Activated naive CD4-positive, alpha-beta T cell treated with anti-CD3 and anti-CD28 coated beads, Interleukin-2, amount 10 ng/mL, durations not matched to agents 7 days and 5 days (primary cell): ENCODE results near the gene GALNT10.
A peak's percentile ranks its signal among the peaks of the same experiment; 100 is the strongest.
"Not testable (repeated sequence)": the region's sequence is repeated elsewhere in the genome, so short reads cannot be mapped to it uniquely, and the experiment has no call there.

Source experiments
- CTCF ChIA-PET: fragments of 350-600 bp; sonication (Branson Sonifier 250); formaldehyde crosslinking; loops from one replicate; lab custom pipeline; 2021; ENCODE audit warnings: antibody characterized with exemption; lab: Charles Lee
- DNase-seq: peaks from one replicate; pipeline ENCODE4 v3.0.0-alpha.2; 2020
- H3K27ac Mint-ChIP-seq: one replicate; pipeline ENCODE4 v1.8.0; 2021; ENCODE audit warnings: mild to moderate bottlenecking, moderate library complexity, mixed read lengths
- H3K27me3 Mint-ChIP-seq: one replicate; pipeline ENCODE4 v1.8.0; 2021; ENCODE audit warnings: mild to moderate bottlenecking, mixed read lengths
- H3K36me3 Mint-ChIP-seq: one replicate; pipeline ENCODE4 v1.8.0; 2021; ENCODE audit warnings: mixed read lengths
- H3K4me1 Mint-ChIP-seq: one replicate; pipeline ENCODE4 v1.8.0; 2021; ENCODE audit warnings: mixed read lengths
- H3K4me3 Mint-ChIP-seq: one replicate; pipeline ENCODE4 v1.8.0; 2021; ENCODE audit warnings: mild to moderate bottlenecking, moderate library complexity, mixed read lengths
- H3K9me3 Mint-ChIP-seq: one replicate; pipeline ENCODE4 v1.8.0; 2021; ENCODE audit warnings: mixed read lengths

The GALNT10 gene

GRCh38 chr5:154190595-154191304 is at the start of gene GALNT10:
GALNT10 (plus strand) TSS chr5:154190733; CDS start chr5:154190867, 134 bp downstream.
- peaks cover 7% of the 10 kb centered on the region for H3K36me3 Mint-ChIP-seq
- peak within 1 kb of the TSS; percentile 92 for H3K4me3 Mint-ChIP-seq
- peak; percentile 69 for DNase-seq
- peaks cover 37% of the 10 kb centered on the region for H3K4me1 Mint-ChIP-seq
- no peaks in the 10 kb centered on the region for H3K9me3 Mint-ChIP-seq
- H3K27me3 Mint-ChIP-seq, result peaks cover 13% of the 10 kb centered on the region
- CTCF ChIA-PET, result interaction anchor here (1.0 to 7.6 kb wide), 9 partner anchors 10 to 215 kb away, joined by 3 to 54 read pairs (median 14); no protein-coding TSS in a partner anchor
- H3K27ac Mint-ChIP-seq, result peak within 1 kb of the TSS; percentile 90

GRCh38 chr5:154141745-154142221 is 48.8 kb upstream of the GALNT10 start:
- H3K27ac Mint-ChIP-seq, result no peak overlapping the region
- H3K4me1 Mint-ChIP-seq, result no peaks in the 10 kb centered on the region
- DNase-seq, result no peak
- H3K27me3 Mint-ChIP-seq, result peaks cover 27% of the 10 kb centered on the region
- no peaks in the 10 kb centered on the region for H3K36me3 Mint-ChIP-seq
- CTCF ChIA-PET, result interaction anchor here (1.7 kb wide), 1 partner anchor 16 kb away, joined by 4 read pairs; no protein-coding TSS in a partner anchor
- H3K4me3 Mint-ChIP-seq, result no peak overlapping the region
- H3K9me3 Mint-ChIP-seq, result no peaks in the 10 kb centered on the region

- H3K4me3 Mint-ChIP-seq, result no peak overlapping the region
- no peaks in the 10 kb centered on the region for H3K36me3 Mint-ChIP-seq
- DNase-seq, result no peak
- H3K27ac Mint-ChIP-seq, result no peak overlapping the region
- CTCF ChIA-PET, result no interaction called here
- H3K9me3 Mint-ChIP-seq, result no peaks in the 10 kb centered on the region
- peaks cover 27% of the 10 kb centered on the region for H3K27me3 Mint-ChIP-seq
- no peaks in the 10 kb centered on the region for H3K4me1 Mint-ChIP-seq
Observed at GRCh38 chr5:154143211-154143641, 47.3 kb upstream of the GALNT10 start.

GRCh38 chr5:154145268-154145667 is 45.3 kb upstream of the GALNT10 start:
- Mint-ChIP-seq H3K27me3 (peaks cover 25% of the 10 kb centered on the region), H3K9me3 (no peaks in the 10 kb centered on the region), H3K36me3 (no peaks in the 10 kb centered on the region), H3K4me3 (no peak overlapping the region), H3K27ac (no peak overlapping the region), H3K4me1 (no peaks in the 10 kb centered on the region)
- no peak for DNase-seq
- CTCF ChIA-PET, result interaction anchor here (0.6 kb wide), 1 partner anchor 29 kb away, joined by 3 read pairs; no protein-coding TSS in a partner anchor

GRCh38 chr5:154146409-154146808 is 44.1 kb upstream of the GALNT10 start:
- no peak overlapping the region for H3K27ac Mint-ChIP-seq
- no peak for DNase-seq
- H3K9me3 Mint-ChIP-seq, result no peaks in the 10 kb centered on the region
- H3K36me3 Mint-ChIP-seq, result no peaks in the 10 kb centered on the region
- CTCF ChIA-PET, result no interaction called here
- no peak overlapping the region for H3K4me3 Mint-ChIP-seq
- H3K4me1 Mint-ChIP-seq, result no peaks in the 10 kb centered on the region
- peaks cover 14% of the 10 kb centered on the region for H3K27me3 Mint-ChIP-seq

- no peak overlapping the region for H3K4me3 Mint-ChIP-seq
- peaks cover 7% of the 10 kb centered on the region for H3K27me3 Mint-ChIP-seq
- no peaks in the 10 kb centered on the region for H3K9me3 Mint-ChIP-seq
- CTCF ChIA-PET, result no interaction called here
- DNase-seq, result no peak
- no peaks in the 10 kb centered on the region for H3K4me1 Mint-ChIP-seq
- no peaks in the 10 kb centered on the region for H3K36me3 Mint-ChIP-seq
- no peak overlapping the region for H3K27ac Mint-ChIP-seq
Observed at GRCh38 chr5:154147666-154148065, 42.9 kb upstream of the GALNT10 start.

- not testable (repeated sequence) for H3K4me1 Mint-ChIP-seq, H3K9me3 Mint-ChIP-seq, H3K36me3 Mint-ChIP-seq, H3K27ac Mint-ChIP-seq, DNase-seq, H3K4me3 Mint-ChIP-seq
- H3K27me3 Mint-ChIP-seq, result peaks cover 13% of the 10 kb centered on the region
- CTCF ChIA-PET, result interaction anchor here (0.6 kb wide), 1 partner anchor 11 kb away, joined by 4 read pairs; no protein-coding TSS in a partner anchor
Observed at GRCh38 chr5:154150471-154150870, 40.1 kb upstream of the GALNT10 start.

GRCh38 chr5:154157483-154158378 is 32.8 kb upstream of the GALNT10 start:
- no peak overlapping the region for H3K27ac Mint-ChIP-seq
- peak; percentile 33 for DNase-seq
- CTCF ChIA-PET, result interaction anchor here (1.0 to 2.5 kb wide), 6 partner anchors 14 to 85 kb away, joined by 3 to 12 read pairs (median 5); no protein-coding TSS in a partner anchor
- peaks cover 54% of the 10 kb centered on the region for H3K27me3 Mint-ChIP-seq
- no peaks in the 10 kb centered on the region for H3K9me3 Mint-ChIP-seq
- no peaks in the 10 kb centered on the region for H3K4me1 Mint-ChIP-seq
- no peak overlapping the region for H3K4me3 Mint-ChIP-seq
- no peaks in the 10 kb centered on the region for H3K36me3 Mint-ChIP-seq

- Mint-ChIP-seq H3K4me3 (no peak overlapping the region), H3K4me1 (no peaks in the 10 kb centered on the region), H3K27me3 (peaks cover 51% of the 10 kb centered on the region), H3K9me3 (no peaks in the 10 kb centered on the region), H3K36me3 (no peaks in the 10 kb centered on the region), H3K27ac (no peak overlapping the region)
- CTCF ChIA-PET, result interaction anchor here (0.8 to 2.5 kb wide), 6 partner anchors 14 to 184 kb away, joined by 3 to 9 read pairs (median 4); no protein-coding TSS in a partner anchor
- DNase-seq, result no peak
Observed at GRCh38 chr5:154158379-154158737, 32.2 kb upstream of the GALNT10 start.

GRCh38 chr5:154159343-154159742 is 31.2 kb upstream of the GALNT10 start:
- Mint-ChIP-seq H3K27me3 (peaks cover 57% of the 10 kb centered on the region), H3K27ac (no peak overlapping the region), H3K4me3 (no peak overlapping the region), H3K4me1 (no peaks in the 10 kb centered on the region), H3K36me3 (no peaks in the 10 kb centered on the region), H3K9me3 (no peaks in the 10 kb centered on the region)
- DNase-seq, result no peak
- CTCF ChIA-PET, result interaction anchor here (1.8 kb wide), 1 partner anchor 87 kb away, joined by 9 read pairs; no protein-coding TSS in a partner anchor

- no peak overlapping the region for H3K27ac Mint-ChIP-seq
- CTCF ChIA-PET, result interaction anchor here (1.0 kb wide), 1 partner anchor 90 kb away, joined by 3 read pairs; no protein-coding TSS in a partner anchor
Observed at GRCh38 chr5:154162539-154163151, 27.9 kb upstream of the GALNT10 start.

GRCh38 chr5:154163327-154164248 is 26.9 kb upstream of the GALNT10 start:
- DNase-seq, result no peak
- Mint-ChIP-seq H3K27ac (no peak overlapping the region), H3K9me3 (no peaks in the 10 kb centered on the region)

More at GRCh38 chr5:154162539-154163151, 27.9 kb upstream of the GALNT10 start:
- H3K4me3 Mint-ChIP-seq, result no peak overlapping the region
- no peak for DNase-seq
- no peaks in the 10 kb centered on the region for H3K9me3 Mint-ChIP-seq
- no peaks in the 10 kb centered on the region for H3K36me3 Mint-ChIP-seq
- peaks cover 79% of the 10 kb centered on the region for H3K27me3 Mint-ChIP-seq
- no peaks in the 10 kb centered on the region for H3K4me1 Mint-ChIP-seq

GRCh38 chr5:154164249-154164581 is 26.3 kb upstream of the GALNT10 start:
- CTCF ChIA-PET, result interaction anchor here (0.9 to 1.3 kb wide), 3 partner anchors 16 to 92 kb away, joined by 3 to 5 read pairs (median 3); no protein-coding TSS in a partner anchor
- Mint-ChIP-seq H3K4me1 (no peaks in the 10 kb centered on the region), H3K9me3 (no peaks in the 10 kb centered on the region), H3K27me3 (peaks cover 67% of the 10 kb centered on the region), H3K4me3 (no peak overlapping the region), H3K27ac (no peak overlapping the region), H3K36me3 (no peaks in the 10 kb centered on the region)
- no peak for DNase-seq

More at GRCh38 chr5:154163327-154164248, 26.9 kb upstream of the GALNT10 start:
- CTCF ChIA-PET, result interaction anchor here (0.9 to 1.3 kb wide), 4 partner anchors 17 to 91 kb away, joined by 3 to 5 read pairs (median 3); no protein-coding TSS in a partner anchor
- Mint-ChIP-seq H3K4me3 (no peak overlapping the region), H3K36me3 (no peaks in the 10 kb centered on the region), H3K4me1 (no peaks in the 10 kb centered on the region), H3K27me3 (peaks cover 73% of the 10 kb centered on the region)
